Ovary (tissue), 3 donors: ENCODE results near the gene MARCKS.

Source experiments
- EP300 ChIP-seq: sonication (generic); formaldehyde crosslinking; IDR thresholded peaks from one replicate; pipeline ENCODE4 v1.6.1; 2017; ENCODE audit warnings: antibody characterized with exemption
- POLR2A ChIP-seq: fragments of 450-650 bp; IDR thresholded peaks from one replicate; pipeline ENCODE4 v1.6.1; 2017; ENCODE audit warnings: antibody characterized with exemption, mild to moderate bottlenecking, moderate library complexity
- TF ChIP-seq, protein P1 (sequence below), 3 donors: fragments of 450-650 bp in 2 of 3; fragments of 200-600 bp in 1 of 3; IDR thresholded peaks; one replicate each; pipeline versions ENCODE4 v1.5.1 to v1.8.0; 2016 to 2022; ENCODE audit warnings: antibody characterized with exemption in 3 of 3, mild to moderate bottlenecking in 1 of 3
- donor health status: DM: no; HTN: no; CAD: no.

DNA sequence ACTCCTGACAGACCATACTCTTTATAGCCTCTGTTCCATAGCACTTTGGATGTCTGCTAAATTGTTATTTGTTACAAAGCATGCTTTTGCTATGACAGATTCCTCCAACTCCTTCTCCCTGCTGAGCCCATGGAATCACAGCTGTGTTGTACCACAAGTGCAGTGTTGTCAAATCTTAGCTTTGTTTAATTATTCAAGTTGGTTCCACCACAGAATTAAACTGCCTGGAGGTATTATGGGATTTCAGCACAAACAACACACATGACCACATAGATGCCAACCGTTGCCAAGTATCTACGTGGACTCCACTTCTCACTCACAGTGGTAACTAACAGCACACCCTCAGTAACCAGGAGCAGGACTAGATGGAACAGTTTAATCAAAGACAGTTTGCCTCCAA lies 32.7 kb upstream of the MARCKS start:
- TF ChIP-seq, protein P1, sequence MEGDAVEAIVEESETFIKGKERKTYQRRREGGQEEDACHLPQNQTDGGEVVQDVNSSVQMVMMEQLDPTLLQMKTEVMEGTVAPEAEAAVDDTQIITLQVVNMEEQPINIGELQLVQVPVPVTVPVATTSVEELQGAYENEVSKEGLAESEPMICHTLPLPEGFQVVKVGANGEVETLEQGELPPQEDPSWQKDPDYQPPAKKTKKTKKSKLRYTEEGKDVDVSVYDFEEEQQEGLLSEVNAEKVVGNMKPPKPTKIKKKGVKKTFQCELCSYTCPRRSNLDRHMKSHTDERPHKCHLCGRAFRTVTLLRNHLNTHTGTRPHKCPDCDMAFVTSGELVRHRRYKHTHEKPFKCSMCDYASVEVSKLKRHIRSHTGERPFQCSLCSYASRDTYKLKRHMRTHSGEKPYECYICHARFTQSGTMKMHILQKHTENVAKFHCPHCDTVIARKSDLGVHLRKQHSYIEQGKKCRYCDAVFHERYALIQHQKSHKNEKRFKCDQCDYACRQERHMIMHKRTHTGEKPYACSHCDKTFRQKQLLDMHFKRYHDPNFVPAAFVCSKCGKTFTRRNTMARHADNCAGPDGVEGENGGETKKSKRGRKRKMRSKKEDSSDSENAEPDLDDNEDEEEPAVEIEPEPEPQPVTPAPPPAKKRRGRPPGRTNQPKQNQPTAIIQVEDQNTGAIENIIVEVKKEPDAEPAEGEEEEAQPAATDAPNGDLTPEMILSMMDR (IDR thresholded peaks at IDR 0.05): no peak
- no peak for TF ChIP-seq POLR2A
- TF ChIP-seq EP300: no peak
